HepG2 (cell line): Measurements from ENCODE around the gene RAPGEF5. TPM values are rescaled to one million over a fixed set of nuclear protein-coding genes. Genes with fewer than 3 reads are reported as not detected.
A peak's percentile ranks its signal among the peaks of the same experiment; 100 is the strongest.

Experiments used
- BHLHE40 ChIP-seq: IDR thresholded peaks from 2 replicates; pipeline ENCODE4 v1.6.1; 2011; ENCODE audit warnings: low read length, improper control_type of control experiment
- BRD4 ChIP-seq: sonication (generic); formaldehyde crosslinking; IDR thresholded peaks from 2 replicates; pipeline ENCODE4 v1.4.0; 2020; ENCODE audit warnings: missing genetic modification reagents
- FOXC1 ChIP-seq: sonication (generic); formaldehyde crosslinking; IDR thresholded peaks from 2 replicates; pipeline ENCODE4 v1.8.0; 2022; ENCODE audit warnings: mild to moderate bottlenecking, missing genetic modification reagents, borderline replicate concordance
- HNF4G ChIP-seq, 2 experiments: sonication (generic) in 1 of 2; formaldehyde crosslinking in 1 of 2; IDR thresholded peaks; 2 replicates each; pipeline versions ENCODE4 v1.4.0 to v1.6.1; 2011 to 2020; ENCODE audit warnings: borderline replicate concordance in 2 of 2, low read depth in 2 of 2, mild to moderate bottlenecking in 2 of 2, low read length in 1 of 2, missing genetic modification reagents in 1 of 2, moderate library complexity in 1 of 2
- JDP2 ChIP-seq: sonication (generic); formaldehyde crosslinking; IDR thresholded peaks from 2 replicates; pipeline ENCODE4 v1.8.1; 2022; ENCODE audit warnings: missing genetic modification reagents, borderline replicate concordance
- KDM3A ChIP-seq: IDR thresholded peaks from 2 replicates; pipeline ENCODE4 v1.6.1; 2018; ENCODE audit warnings: low read depth, missing compliant biosample characterization
- MEF2D ChIP-seq: sonication (generic); formaldehyde crosslinking; IDR thresholded peaks from 2 replicates; pipeline ENCODE4 v1.5.1; 2020; ENCODE audit warnings: mild to moderate bottlenecking, missing genetic modification reagents
- NR2F2 ChIP-seq: IDR thresholded peaks from 2 replicates; pipeline ENCODE4 v1.6.1; 2012; ENCODE audit warnings: low read depth, inconsistent platforms, borderline replicate concordance
- PLRG1 ChIP-seq: fragments of 450-650 bp; conservative IDR thresholded peaks from 2 replicates; pipeline ENCODE4 v1.6.1; 2016
- RARA ChIP-seq: IDR thresholded peaks from 2 replicates; pipeline ENCODE4 v1.6.1; 2016; ENCODE audit warnings: missing genetic modification reagents, missing compliant biosample characterization
- RXRB ChIP-seq: IDR thresholded peaks from 2 replicates; pipeline ENCODE4 v1.6.1; 2016; ENCODE audit warnings: borderline replicate concordance, missing genetic modification reagents, missing compliant biosample characterization
- TBX3 ChIP-seq: fragments of 450-650 bp; IDR thresholded peaks from 2 replicates; pipeline ENCODE4 v1.6.1; 2017; ENCODE audit warnings: antibody characterized with exemption, mild to moderate bottlenecking, inconsistent platforms, borderline replicate concordance
- TEAD2 ChIP-seq: sonication (generic); formaldehyde crosslinking; IDR thresholded peaks from 2 replicates; pipeline ENCODE4 v1.9.0; 2021; ENCODE audit warnings: missing genetic modification reagents
- TRIM24 ChIP-seq: sonication (generic); formaldehyde crosslinking; IDR thresholded peaks from 2 replicates; pipeline ENCODE4 v1.8.0; 2022; ENCODE audit warnings: mild to moderate bottlenecking, missing genetic modification reagents
- ZIK1 ChIP-seq: sonication (generic); formaldehyde crosslinking; IDR thresholded peaks from 2 replicates; pipeline ENCODE4 v1.5.0; 2020; ENCODE audit warnings: mild to moderate bottlenecking, low read depth, missing genetic modification reagents, borderline replicate concordance
- ZNF263 ChIP-seq: sonication (generic); formaldehyde crosslinking; IDR thresholded peaks from 2 replicates; pipeline ENCODE4 v1.4.0; 2020; ENCODE audit warnings: missing genetic modification reagents
- polyA plus RNA-seq, 8 experiments: library from polyadenylated mRNA; depleted of rRNA in 3 of 8; stranded (reverse) in 7 of 8; unstranded in 1 of 8; fragments of >200 nt; fragmentation: Illumina TruSeq in 4 of 8; extraction: Trizol in 4 of 8; gene quantifications; 2 replicates each; pipeline versions ENCODE4 v1.2.1 to v1.2.3, GENCODE V29; 2011 to 2016; ENCODE audit warnings: low read depth in 4 of 8, missing spikeins in 1 of 8, mixed read lengths in 1 of 8; ENCODE audit not compliant: insufficient read depth in 1 of 8
- total RNA-seq, 5 experiments: library from RNA; depleted of rRNA; stranded (reverse); fragments of >200 nt; fragmentation: Illumina TruSeq; extraction: Trizol; gene quantifications; 2 replicates each; pipeline ENCODE4 v1.2.3, GENCODE V29; 2016; ENCODE audit warnings: low read depth in 1 of 5
- TF ChIP-seq, protein P1 (sequence below): sonication (generic); formaldehyde crosslinking; IDR thresholded peaks from 2 replicates; pipeline ENCODE4 v1.5.1; 2020; ENCODE audit warnings: missing genetic modification reagents, mild to moderate bottlenecking, borderline replicate concordance
- TF ChIP-seq, protein P2 (sequence below): sonication (generic); formaldehyde crosslinking; IDR thresholded peaks from 2 replicates; pipeline ENCODE4 v1.4.0; 2020; ENCODE audit warnings: mild to moderate bottlenecking, missing genetic modification reagents
- TF ChIP-seq, protein P3 (sequence below): sonication (generic); IDR thresholded peaks from 2 replicates; pipeline ENCODE4 v1.6.1; 2016; ENCODE audit warnings: low read depth, borderline replicate concordance
- TF ChIP-seq, protein P4 (sequence below): sonication (generic); formaldehyde crosslinking; IDR thresholded peaks from 2 replicates; pipeline ENCODE4 v1.9.0; 2021; ENCODE audit warnings: missing genetic modification reagents, borderline replicate concordance
- TF ChIP-seq, protein P5 (sequence below): IDR thresholded peaks from 2 replicates; pipeline ENCODE4 v1.6.1; 2012; ENCODE audit warnings: inconsistent platforms
- TF ChIP-seq, protein P6 (sequence below): sonication (generic); formaldehyde crosslinking; IDR thresholded peaks from 2 replicates; pipeline ENCODE4 v1.4.0; 2020; ENCODE audit warnings: mild to moderate bottlenecking, missing genetic modification reagents
- TF ChIP-seq, protein P7 (sequence below): sonication (generic); formaldehyde crosslinking; IDR thresholded peaks from 2 replicates; pipeline ENCODE4 v1.4.0; 2020; ENCODE audit warnings: missing genetic modification reagents

The RAPGEF5 gene
- total and polyA plus RNA-seq, 2 of the 13 experiments (the other 11 are each of a cell fraction or from before 2014, with no cell fraction given), result 17.1 to 23.4 TPM

DNA sequence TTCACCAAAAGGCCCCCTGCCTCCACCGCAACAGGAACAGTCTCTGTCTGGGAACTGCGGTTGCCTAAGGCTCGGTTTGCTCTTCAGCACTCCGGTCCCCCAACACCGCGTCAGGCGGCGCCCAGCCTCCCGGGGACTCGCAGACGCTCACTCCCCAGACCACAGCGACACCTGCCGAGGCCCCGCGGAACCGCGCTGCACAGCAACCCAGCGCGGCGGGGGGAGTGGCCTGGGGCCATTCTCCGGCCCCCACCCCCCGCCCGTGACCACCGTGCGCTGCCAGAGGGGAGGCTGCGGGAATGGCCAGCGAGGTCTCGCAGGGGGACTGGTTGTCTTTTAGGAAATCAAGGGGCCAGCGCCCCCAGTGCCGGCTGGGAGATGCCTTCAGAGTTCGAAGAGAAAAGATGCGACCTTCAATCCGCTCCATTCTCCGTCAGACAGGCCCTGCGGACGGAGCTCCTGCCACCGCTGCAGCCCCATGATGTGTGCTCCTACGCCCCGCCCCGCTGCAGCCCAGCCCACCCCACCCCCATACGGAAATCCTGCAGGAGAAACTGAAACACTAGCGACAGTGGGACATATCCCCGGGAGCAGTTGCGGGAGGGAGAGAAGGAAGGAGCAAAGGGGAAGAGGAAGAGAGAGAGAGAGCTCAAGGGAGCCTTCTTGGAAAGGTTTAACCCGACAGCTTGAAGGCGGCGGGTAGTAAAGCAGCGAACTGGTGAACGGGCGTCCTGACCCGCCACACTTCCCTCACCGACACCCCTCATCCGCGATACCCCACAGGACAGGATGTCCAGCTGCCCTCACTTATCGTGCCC lies 273.9 kb downstream of the RAPGEF5 start (continued):
- TF ChIP-seq TRIM24 (CRISPR knock-in tag) (no peak), BRD4 (CRISPR knock-in tag) (0 out of 2 replicates have a peak, but pooled peaks have one; percentile 21), KDM3A (CRISPR knock-in tag) (peak; percentile 52; the same call in 1 of the 2 replicates), HNF4G (IDR thresholded peaks at IDR 0.05; ENCODE audit: borderline replicate concordance, low read depth, low read length) (no peak), HNF4G (CRISPR knock-in tag; IDR thresholded peaks at IDR 0.05; ENCODE audit: borderline replicate concordance, low read depth) (no peak), JDP2 (CRISPR knock-in tag) (no peak), RXRB (CRISPR knock-in tag) (no peak), RARA (CRISPR knock-in tag) (no peak), ZNF263 (CRISPR knock-in tag) (no peak), TEAD2 (no peak), NR2F2 (no peak), MEF2D (CRISPR knock-in tag) (no peak), ZIK1 (no peak), FOXC1 (CRISPR knock-in tag) (no peak), TBX3 (no peak), BHLHE40 (no peak), PLRG1 (no peak)
- TF ChIP-seq, protein P1, sequence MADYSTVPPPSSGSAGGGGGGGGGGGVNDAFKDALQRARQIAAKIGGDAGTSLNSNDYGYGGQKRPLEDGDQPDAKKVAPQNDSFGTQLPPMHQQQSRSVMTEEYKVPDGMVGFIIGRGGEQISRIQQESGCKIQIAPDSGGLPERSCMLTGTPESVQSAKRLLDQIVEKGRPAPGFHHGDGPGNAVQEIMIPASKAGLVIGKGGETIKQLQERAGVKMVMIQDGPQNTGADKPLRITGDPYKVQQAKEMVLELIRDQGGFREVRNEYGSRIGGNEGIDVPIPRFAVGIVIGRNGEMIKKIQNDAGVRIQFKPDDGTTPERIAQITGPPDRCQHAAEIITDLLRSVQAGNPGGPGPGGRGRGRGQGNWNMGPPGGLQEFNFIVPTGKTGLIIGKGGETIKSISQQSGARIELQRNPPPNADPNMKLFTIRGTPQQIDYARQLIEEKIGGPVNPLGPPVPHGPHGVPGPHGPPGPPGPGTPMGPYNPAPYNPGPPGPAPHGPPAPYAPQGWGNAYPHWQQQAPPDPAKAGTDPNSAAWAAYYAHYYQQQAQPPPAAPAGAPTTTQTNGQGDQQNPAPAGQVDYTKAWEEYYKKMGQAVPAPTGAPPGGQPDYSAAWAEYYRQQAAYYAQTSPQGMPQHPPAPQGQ (CRISPR knock-in tag), result no peak
- TF ChIP-seq, protein P2, sequence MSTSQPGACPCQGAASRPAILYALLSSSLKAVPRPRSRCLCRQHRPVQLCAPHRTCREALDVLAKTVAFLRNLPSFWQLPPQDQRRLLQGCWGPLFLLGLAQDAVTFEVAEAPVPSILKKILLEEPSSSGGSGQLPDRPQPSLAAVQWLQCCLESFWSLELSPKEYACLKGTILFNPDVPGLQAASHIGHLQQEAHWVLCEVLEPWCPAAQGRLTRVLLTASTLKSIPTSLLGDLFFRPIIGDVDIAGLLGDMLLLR (CRISPR knock-in tag), result no peak
- TF ChIP-seq, protein P3, sequence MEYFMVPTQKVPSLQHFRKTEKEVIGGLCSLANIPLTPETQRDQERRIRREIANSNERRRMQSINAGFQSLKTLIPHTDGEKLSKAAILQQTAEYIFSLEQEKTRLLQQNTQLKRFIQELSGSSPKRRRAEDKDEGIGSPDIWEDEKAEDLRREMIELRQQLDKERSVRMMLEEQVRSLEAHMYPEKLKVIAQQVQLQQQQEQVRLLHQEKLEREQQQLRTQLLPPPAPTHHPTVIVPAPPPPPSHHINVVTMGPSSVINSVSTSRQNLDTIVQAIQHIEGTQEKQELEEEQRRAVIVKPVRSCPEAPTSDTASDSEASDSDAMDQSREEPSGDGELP, result no peak
- TF ChIP-seq, protein P4, sequence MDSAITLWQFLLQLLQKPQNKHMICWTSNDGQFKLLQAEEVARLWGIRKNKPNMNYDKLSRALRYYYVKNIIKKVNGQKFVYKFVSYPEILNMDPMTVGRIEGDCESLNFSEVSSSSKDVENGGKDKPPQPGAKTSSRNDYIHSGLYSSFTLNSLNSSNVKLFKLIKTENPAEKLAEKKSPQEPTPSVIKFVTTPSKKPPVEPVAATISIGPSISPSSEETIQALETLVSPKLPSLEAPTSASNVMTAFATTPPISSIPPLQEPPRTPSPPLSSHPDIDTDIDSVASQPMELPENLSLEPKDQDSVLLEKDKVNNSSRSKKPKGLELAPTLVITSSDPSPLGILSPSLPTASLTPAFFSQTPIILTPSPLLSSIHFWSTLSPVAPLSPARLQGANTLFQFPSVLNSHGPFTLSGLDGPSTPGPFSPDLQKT (CRISPR knock-in tag), result no peak
- TF ChIP-seq, protein P5, sequence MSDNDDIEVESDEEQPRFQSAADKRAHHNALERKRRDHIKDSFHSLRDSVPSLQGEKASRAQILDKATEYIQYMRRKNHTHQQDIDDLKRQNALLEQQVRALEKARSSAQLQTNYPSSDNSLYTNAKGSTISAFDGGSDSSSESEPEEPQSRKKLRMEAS, result peak; percentile 55
- TF ChIP-seq, protein P6, sequence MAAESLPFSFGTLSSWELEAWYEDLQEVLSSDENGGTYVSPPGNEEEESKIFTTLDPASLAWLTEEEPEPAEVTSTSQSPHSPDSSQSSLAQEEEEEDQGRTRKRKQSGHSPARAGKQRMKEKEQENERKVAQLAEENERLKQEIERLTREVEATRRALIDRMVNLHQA (CRISPR knock-in tag), result no peak
- TF ChIP-seq, protein P7, sequence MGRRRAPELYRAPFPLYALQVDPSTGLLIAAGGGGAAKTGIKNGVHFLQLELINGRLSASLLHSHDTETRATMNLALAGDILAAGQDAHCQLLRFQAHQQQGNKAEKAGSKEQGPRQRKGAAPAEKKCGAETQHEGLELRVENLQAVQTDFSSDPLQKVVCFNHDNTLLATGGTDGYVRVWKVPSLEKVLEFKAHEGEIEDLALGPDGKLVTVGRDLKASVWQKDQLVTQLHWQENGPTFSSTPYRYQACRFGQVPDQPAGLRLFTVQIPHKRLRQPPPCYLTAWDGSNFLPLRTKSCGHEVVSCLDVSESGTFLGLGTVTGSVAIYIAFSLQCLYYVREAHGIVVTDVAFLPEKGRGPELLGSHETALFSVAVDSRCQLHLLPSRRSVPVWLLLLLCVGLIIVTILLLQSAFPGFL, result no peak
